Panc1 (cell line): ENCODE measurements around the gene SULF2. TPM values are rescaled to one million over a fixed set of nuclear protein-coding genes. Genes with fewer than 3 reads are reported as not detected.

Experiments
- ATAC-seq: fragments of 200-7000 bp; cut with Tn5 transposase; 2 replicates; pipeline ENCODE4 v1.9.1; 2020; ENCODE audit warnings: mild to moderate bottlenecking, moderate library complexity
- BruUV-seq: library from RNA; stranded (reverse); fragments of 400-500 nt; replicated peaks from 2 replicates; lab custom pipeline; 2021; lab: Mats Ljungman, UMichigan
- CTCF ChIA-PET: fragments of 300-600 bp; sonication (Branson Sonifier 250); formaldehyde crosslinking; loops from one replicate; lab custom pipeline; 2022; ENCODE audit warnings: antibody characterized with exemption; lab: Charles Lee
- POLR2A ChIA-PET: fragments of 300-600 bp; sonication (Branson Sonifier 250); formaldehyde crosslinking; loops from one replicate; lab custom pipeline; 2022; ENCODE audit warnings: antibody characterized with exemption; lab: Charles Lee
- DNase-seq: peaks from one replicate; pipeline ENCODE4 v3.0.0-alpha.2; 2010; ENCODE audit warnings: low read depth, low spot score
- H3K27ac ChIP-seq: 2 replicates; pipeline ENCODE4 v1.5.1; 2011; ENCODE audit warnings: mild to moderate bottlenecking, low read length, inconsistent platforms
- H3K27me3 ChIP-seq: fragments of 200-500 bp; sonication (Bioruptor generic); 2 replicates; pipeline ENCODE4 v1.6.0; 2014; ENCODE audit warnings: low read length, inconsistent platforms; ENCODE audit not compliant: control insufficient read depth, insufficient read depth
- H3K36me3 ChIP-seq: fragments of 200-500 bp; sonication (Bioruptor generic); 2 replicates; pipeline ENCODE4 v1.5.1; 2014; ENCODE audit warnings: inconsistent platforms, mild to moderate bottlenecking, low read length, moderate library complexity; ENCODE audit not compliant: control insufficient read depth, insufficient read depth
- H3K4me1 ChIP-seq: 2 replicates; pipeline ENCODE4 v1.5.1; 2011; ENCODE audit warnings: inconsistent platforms, mild to moderate bottlenecking, low read length, moderate library complexity; ENCODE audit not compliant: control insufficient read depth, insufficient read depth
- H3K4me3 ChIP-seq, 2 experiments: 2 replicates each; pipeline ENCODE4 v1.5.1; 2011 to 2012; ENCODE audit warnings: low read depth in 2 of 2, low read length in 2 of 2, mild to moderate bottlenecking in 2 of 2, inconsistent platforms in 1 of 2, moderate library complexity in 1 of 2
- H3K9me3 ChIP-seq: fragments of 200-500 bp; sonication (Bioruptor generic); 2 replicates; pipeline ENCODE4 v1.5.1; 2014; ENCODE audit warnings: low read depth, mild to moderate bottlenecking, inconsistent platforms, low read length, moderate library complexity; ENCODE audit not compliant: control insufficient read depth, insufficient read depth
- CTCF ChIP-seq: fragments of 450-650 bp; IDR thresholded peaks from 2 replicates; pipeline ENCODE4 v1.5.1; 2017; ENCODE audit warnings: mild to moderate bottlenecking
- POLR2AphosphoS5 ChIP-seq: IDR thresholded peaks from 2 replicates; pipeline ENCODE4 v1.6.1; 2012; ENCODE audit warnings: mild to moderate bottlenecking, low read depth, low read length, moderate library complexity
- REST ChIP-seq, 2 experiments: IDR thresholded peaks; 2 replicates each; pipeline ENCODE4 v1.6.1; 2011 to 2012; ENCODE audit warnings: low read depth in 2 of 2, control low read depth in 1 of 2, low read length in 1 of 2, mild to moderate bottlenecking in 1 of 2, moderate library complexity in 1 of 2; ENCODE audit not compliant: insufficient read depth in 1 of 2
- SIN3A ChIP-seq: IDR thresholded peaks from 2 replicates; pipeline ENCODE4 v1.6.1; 2012; ENCODE audit warnings: low read depth, mild to moderate bottlenecking, low read length, moderate library complexity, borderline replicate concordance; ENCODE audit not compliant: insufficient read depth
- TCF7L2 ChIP-seq: IDR thresholded peaks from 2 replicates; pipeline ENCODE4 v1.6.1; 2011; ENCODE audit warnings: mild to moderate bottlenecking, low read depth, low read length, inconsistent platforms
- in situ Hi-C: cut with HindIII; loops from 2 replicates; pipeline ENCODE4 v1.10.0; 2016; ENCODE audit warnings: low sequenced_read_pairs, low pct_unique_long_range_greater_than_20kb
- intact Hi-C: fragments of 100-400 bp; cut with micrococcal nuclease; formaldehyde crosslinking; loops from one replicate; pipeline ENCODE4 v1.10.0; 2022; ENCODE audit not compliant: unreplicated experiment
- total RNA-seq: library from RNA; stranded (reverse); gene quantifications from one replicate; pipeline ENCODE4 v1.2.1, GENCODE V29; 2021; ENCODE audit not compliant: unreplicated experiment

SULF2 gene
- total RNA-seq, 1 experiment from 2014 or later = 1.4 TPM

GRCh38 chr20:47758517-47759450, 26.5 kb downstream of the SULF2 start:
- in situ Hi-C loops = no loop called here
- ATAC-seq = no peak
- Histone ChIP-seq H3K27ac (no peak overlapping the region), H3K4me1 (no peaks in the 10 kb centered on the region; the same call in 1 of the 2 replicates), H3K4me3 (no peak overlapping the region), H3K36me3 (no peaks in the 10 kb centered on the region), H3K27me3 (peaks cover 6% of the 10 kb centered on the region), H3K9me3 (no peaks in the 10 kb centered on the region)
- no peak for DNase-seq
- ChIA-PET POLR2A (no interaction called here), CTCF (no interaction called here)
- no peak for TF ChIP-seq CTCF
- no peak for TF ChIP-seq REST (IDR thresholded peaks at IDR 0.05; ENCODE audit: insufficient read depth in 1 of 2, low read depth in 2 of 2, low read length in 1 of 2)
- TF ChIP-seq SIN3A = no peak
- no peak for TF ChIP-seq POLR2AphosphoS5
- TF ChIP-seq TCF7L2 = no peak
- BruUV-seq = no TSS peak
- intact Hi-C loops = no loop called here

GRCh38 chr20:47757145-47758035, 27.9 kb downstream of the SULF2 start:
- Histone ChIP-seq H3K4me1 (no peaks in the 10 kb centered on the region; the same call in 1 of the 2 replicates), H3K27me3 (peaks cover 6% of the 10 kb centered on the region), H3K9me3 (no peaks in the 10 kb centered on the region), H3K4me3 (no peak overlapping the region), H3K27ac (no peak overlapping the region), H3K36me3 (no peaks in the 10 kb centered on the region)
- no peak for ATAC-seq
- POLR2A ChIA-PET = no interaction called here
- CTCF ChIA-PET = no interaction called here
- intact Hi-C loops = no loop called here
- in situ Hi-C loops = no loop called here
- no peak for DNase-seq
- TF ChIP-seq TCF7L2 (no peak), REST (IDR thresholded peaks at IDR 0.05; ENCODE audit: insufficient read depth in 1 of 2, low read depth in 2 of 2, low read length in 1 of 2) (no peak), SIN3A (no peak), CTCF (no peak), POLR2AphosphoS5 (no peak)
- BruUV-seq = no TSS peak
